Thyroid gland (tissue), 4 donors: Measurements from ENCODE around the gene POU6F2. TPM values are rescaled to one million over a fixed set of nuclear protein-coding genes. Genes with fewer than 3 reads are reported as not detected.
A peak's percentile ranks its signal among the peaks of the same experiment; 100 is the strongest.

Experiments used
- DNase-seq, 2 donors: peaks; one replicate each; pipeline ENCODE4 v3.0.0-alpha.2; 2019
- H3K27ac ChIP-seq, 3 donors: fragments of 200-600 bp; sonication (generic); 1 replicate in 2 of 3; 2 replicates in 1 of 3; pipeline ENCODE4 v1.5.1; 2016 to 2019; ENCODE audit warnings: mild to moderate bottlenecking in 1 of 3, moderate library complexity in 1 of 3
- H3K27me3 ChIP-seq: fragments of 200-600 bp; sonication (generic); one replicate; pipeline ENCODE4 v1.5.1; 2019
- H3K36me3 ChIP-seq, 2 donors: fragments of 200-600 bp; sonication (generic); one replicate each; pipeline ENCODE4 v1.5.1; 2016 to 2019
- H3K4me1 ChIP-seq, 2 donors: fragments of 200-600 bp; sonication (generic); one replicate each; pipeline ENCODE4 v1.5.1; 2017 to 2019
- H3K4me3 ChIP-seq, 3 donors: fragments of 200-600 bp; sonication (generic); replicated peaks in 1 of 3; 1 replicate in 2 of 3; 2 replicates in 1 of 3; pipeline ENCODE4 v1.5.1; 2016; ENCODE audit warnings: mild to moderate bottlenecking in 1 of 3
- H3K9me3 ChIP-seq: fragments of 200-600 bp; sonication (generic); one replicate; pipeline ENCODE4 v1.5.1; 2017
- CTCF ChIP-seq, 6 experiments: fragments of 200-600 bp in 3 of 6; fragments of 450-650 bp in 3 of 6; sonication (generic) in 3 of 6; IDR thresholded peaks; one replicate each; pipeline ENCODE4 v1.5.1; 2016 to 2019; ENCODE audit warnings: antibody characterized with exemption in 6 of 6, mild to moderate bottlenecking in 2 of 6, inconsistent platforms in 1 of 6, moderate library complexity in 1 of 6
- POLR2A ChIP-seq, 2 donors: fragments of 450-650 bp; IDR thresholded peaks; one replicate each; pipeline ENCODE4 v1.6.1; 2017; ENCODE audit warnings: antibody characterized with exemption in 2 of 2, mild to moderate bottlenecking in 2 of 2, moderate library complexity in 1 of 2
- WGBS, 2 donors: methylation state at CpG; one replicate each; pipeline ENCODE4 v1.1.5; 2017; 5-methylcytosine and 5-hydroxymethylcytosine counted together
- intact Hi-C: fragments of 100-400 bp; cut with DNase I; formaldehyde crosslinking; loops from one replicate; pipeline ENCODE4 v1.15.1; 2023
- total RNA-seq, 4 donors: library from RNA; depleted of rRNA; stranded (reverse); fragments of >200 nt; gene quantifications; one replicate each; pipeline ENCODE4 v1.2.3, GENCODE V29; 2016

Gene POU6F2
- total RNA-seq, 4 donors from 2014 or later = 0.33 TPM; not detected in 3

- no peak for TF ChIP-seq CTCF (IDR thresholded peaks at IDR 0.05)
- TF ChIP-seq POLR2A (IDR thresholded peaks at IDR 0.05) = no peak
These were observed 511.0 kb downstream of the POU6F2 start for GRCh38 chr7:39488467-39489393.

GRCh38 chr7:39490296-39490695 lies 512.6 kb downstream of the POU6F2 start:
- 92 to 97% methylated on average over 2 of the region's 2 CpGs for WGBS, 2 donors
- Histone ChIP-seq H3K9me3 (no peaks in the 10 kb centered on the region), H3K4me3 (no peak overlapping the region), H3K4me1 (no peaks in the 10 kb centered on the region), H3K36me3 (no peaks in the 10 kb centered on the region), H3K27ac (no peak overlapping the region), H3K27me3 (no peaks in the 10 kb centered on the region)
- no peak for DNase-seq
- intact Hi-C loops = no loop called here
- TF ChIP-seq POLR2A (IDR thresholded peaks at IDR 0.05) = no peak
- TF ChIP-seq CTCF (IDR thresholded peaks at IDR 0.05) = no peak

More at GRCh38 chr7:39488467-39489393, 511.0 kb downstream of the POU6F2 start:
- Histone ChIP-seq H3K27ac (no peak overlapping the region), H3K9me3 (no peaks in the 10 kb centered on the region), H3K4me3 (no peak overlapping the region), H3K27me3 (no peaks in the 10 kb centered on the region), H3K4me1 (no peaks in the 10 kb centered on the region), H3K36me3 (no peaks in the 10 kb centered on the region)
- no peak for DNase-seq
- 77 to 79% methylated on average over 7 of the region's 7 CpGs for WGBS, 2 donors
- intact Hi-C loops = no loop called here

GRCh38 chr7:39493934-39494333 lies 516.2 kb downstream of the POU6F2 start:
- 86 to 93% methylated on average over 1 of the region's 1 CpG for whole genome bisulfite sequencing, 2 donors
- H3K4me1 ChIP-seq = no peaks in the 10 kb centered on the region
- no peak for DNase-seq
- H3K4me3 ChIP-seq = no peak overlapping the region
- H3K9me3 ChIP-seq = no peaks in the 10 kb centered on the region
- intact Hi-C loops = no loop called here
- no peak overlapping the region for H3K27ac ChIP-seq
- no peaks in the 10 kb centered on the region for H3K36me3 ChIP-seq
- H3K27me3 ChIP-seq = no peaks in the 10 kb centered on the region
- no peak for TF ChIP-seq POLR2A (IDR thresholded peaks at IDR 0.05)
- TF ChIP-seq CTCF (IDR thresholded peaks at IDR 0.05) = no peak

- no peaks in the 10 kb centered on the region for H3K36me3 ChIP-seq
- no peak for DNase-seq
- TF ChIP-seq POLR2A (IDR thresholded peaks at IDR 0.05) = no peak
- no peak for TF ChIP-seq CTCF (IDR thresholded peaks at IDR 0.05)
- WGBS, 2 donors = 89 to 90% methylated on average over 3 of the region's 3 CpGs
- H3K4me3 ChIP-seq = no peak overlapping the region
- H3K27ac ChIP-seq = no peak overlapping the region
- intact Hi-C loops = no loop called here
- no peaks in the 10 kb centered on the region for H3K4me1 ChIP-seq
- no peaks in the 10 kb centered on the region for H3K27me3 ChIP-seq
- H3K9me3 ChIP-seq = no peaks in the 10 kb centered on the region
These were observed 523.6 kb downstream of the POU6F2 start for GRCh38 chr7:39501358-39501757.

- Histone ChIP-seq H3K4me3 (no peak overlapping the region), H3K27me3 (no peaks in the 10 kb centered on the region), H3K4me1 (no peaks in the 10 kb centered on the region), H3K9me3 (no peaks in the 10 kb centered on the region), H3K36me3 (no peaks in the 10 kb centered on the region), H3K27ac (no peak overlapping the region)
- TF ChIP-seq CTCF (IDR thresholded peaks at IDR 0.05) (no peak), POLR2A (IDR thresholded peaks at IDR 0.05) (no peak)
- WGBS, 2 donors = 60 to 61% methylated on average over 3 of the region's 3 CpGs
- intact Hi-C loops = no loop called here
- peak; percentile 5 to 17 for DNase-seq
These were observed 527.3 kb downstream of the POU6F2 start for GRCh38 chr7:39504963-39505362.
